Measurements from ENCODE around the gene PRG3.

The PRG3 gene

DNA sequence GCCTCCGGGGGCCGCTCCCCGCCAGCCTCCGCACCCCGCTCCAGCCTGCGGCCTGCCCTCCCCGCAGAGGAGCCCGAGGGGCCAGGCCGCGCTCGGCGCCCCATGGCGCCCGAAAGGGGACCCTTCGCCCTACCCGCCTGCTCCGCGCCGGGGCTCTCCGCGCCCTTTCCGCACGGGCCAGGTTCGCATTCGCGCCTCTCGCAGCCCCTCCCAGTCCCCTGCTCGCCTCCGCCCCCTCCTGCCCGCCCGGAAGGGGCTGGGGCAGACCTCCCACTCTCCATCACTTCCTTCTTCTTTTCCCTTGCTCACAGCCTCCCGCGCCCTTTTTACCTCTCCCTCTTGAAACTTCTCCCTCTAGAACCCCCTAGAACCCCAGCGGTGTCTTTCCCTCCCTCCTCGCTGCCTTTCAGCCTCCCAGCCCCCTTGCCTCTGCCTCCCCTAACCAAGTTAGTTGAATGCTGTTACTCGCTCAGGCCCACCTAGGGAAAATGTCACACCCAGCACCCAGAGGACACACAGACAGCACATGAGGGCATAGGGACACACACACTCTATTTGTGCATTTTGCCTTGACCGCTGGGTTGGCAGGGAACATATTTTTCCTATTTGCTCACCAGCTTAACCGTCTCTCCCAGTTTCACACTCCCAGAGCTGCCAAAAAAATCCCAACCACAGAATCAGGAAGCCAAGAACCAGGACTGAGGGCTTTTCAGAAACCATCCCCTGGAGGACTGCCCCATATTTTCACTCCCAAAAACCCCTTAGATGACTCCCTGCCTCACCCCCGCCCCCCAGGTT is 46.2 kb upstream of the PRG3 start, which contains the start of gene SLC43A3:
TSS of gene SLC43A3 (minus strand) at position 193 of the 798 bp plus-strand sequence. CDS start 949 bp downstream, outside the sequence.
- no peak within 1 kb of the TSS for H3K4ac ChIP-seq (ENCODE audit: low read length)
- no peak within 1 kb of the TSS for H3K23ac ChIP-seq (ENCODE audit: low read depth, low read length, poor library complexity)
- H3K9me3 ChIP-seq (replicated peaks in 1 of 2; ENCODE audit: control insufficient read depth in 2 of 2, insufficient read depth in 1 of 2, low read depth in 1 of 2, low read length in 2 of 2) = no peaks in the 10 kb centered on the region
- H3K79me1 ChIP-seq (ENCODE audit: low read depth, low read length) = no peaks in the 10 kb centered on the region
- peak within 1 kb of the TSS; percentile 17 for H3K14ac ChIP-seq (ENCODE audit: low read length)
- H3K4me1 ChIP-seq (ENCODE audit: control insufficient read depth in 2 of 2, insufficient read depth in 1 of 2, low read depth in 1 of 2, low read length in 2 of 2) = peaks cover 9 to 11% of the 10 kb centered on the region in 2 donors
- no peak within 1 kb of the TSS for H2BK120ac ChIP-seq (ENCODE audit: low read depth, low read length)
- H3K27me3 ChIP-seq (ENCODE audit: control insufficient read depth in 3 of 3, insufficient read depth in 3 of 3, low read depth in 1 of 3, low read length in 3 of 3) = peaks cover 0 to 4% (median 0%) of the 10 kb centered on the region in 3 experiments
- peak within 1 kb of the TSS; percentile 98 for H2AFZ ChIP-seq (ENCODE audit: low read length)
- H2BK12ac ChIP-seq (ENCODE audit: low read length) = no peak within 1 kb of the TSS
- no peak within 1 kb of the TSS for H3K27ac ChIP-seq (replicated peaks; ENCODE audit: low read length)
- DNase-seq (ENCODE audit: low spot score) = peak; percentile 17
- H3K4me3 ChIP-seq (ENCODE audit: low read length in 2 of 2) = peak within 1 kb of the TSS; percentile 55 to 78
- peak within 1 kb of the TSS; percentile 85 for H3K4me2 ChIP-seq (ENCODE audit: insufficient read depth, low read length, poor library complexity, severe bottlenecking)
- H3K36me3 ChIP-seq (replicated peaks in 1 of 2; ENCODE audit: control insufficient read depth in 2 of 2, insufficient read depth in 2 of 2, low read length in 2 of 2) = peaks cover 2 to 27% of the 10 kb centered on the region in 2 donors
- peak within 1 kb of the TSS; percentile 47 for H3K9ac ChIP-seq (ENCODE audit: low read depth, low read length, poor library complexity)
- H2AK5ac ChIP-seq (ENCODE audit: low read depth, low read length) = peak within 1 kb of the TSS; percentile 64
- H2BK15ac ChIP-seq (ENCODE audit: low read length) = no peak within 1 kb of the TSS
- H4K91ac ChIP-seq (ENCODE audit: low read depth, low read length, poor library complexity) = no peak within 1 kb of the TSS
- peak within 1 kb of the TSS; percentile 93 for H3K18ac ChIP-seq (ENCODE audit: low read length)
- H4K8ac ChIP-seq (ENCODE audit: low read depth, low read length) = peak within 1 kb of the TSS; percentile 88
- WGBS, 2 donors (ENCODE audit: extremely low coverage in 2 of 2, insufficient read length in 2 of 2, insufficient replicate concordance in 1 of 2) = no CpG with 5 or more reads among the region's 39 CpGs
- no peak within 1 kb of the TSS for H2BK5ac ChIP-seq (ENCODE audit: low read length)

DNA sequence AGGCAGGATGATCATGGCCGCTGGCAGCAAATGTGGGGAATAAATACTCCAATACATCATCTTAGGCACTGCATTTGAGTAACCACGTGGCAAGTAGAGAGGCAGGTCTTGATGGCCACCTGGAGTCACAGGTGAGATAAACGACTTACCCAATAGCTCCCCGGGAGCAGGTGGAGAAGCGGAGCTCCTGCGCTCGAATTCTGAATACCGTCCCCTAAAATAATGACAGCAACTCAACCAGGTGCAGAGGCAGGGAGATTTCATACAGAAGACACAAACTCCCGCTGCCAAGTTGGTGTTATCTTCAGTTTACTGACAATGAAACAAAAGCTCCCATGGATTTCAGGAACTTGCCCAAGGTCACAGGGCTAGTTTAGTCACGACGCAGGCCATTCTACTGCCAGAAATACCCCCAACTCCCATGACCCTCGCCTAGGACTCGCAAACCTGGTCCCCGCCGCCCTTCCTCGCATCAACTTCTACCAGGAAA is 45.5 kb upstream of the PRG3 start:
- Histone ChIP-seq H3K79me1 (ENCODE audit: low read depth, low read length) (no peaks in the 10 kb centered on the region), H2BK5ac (ENCODE audit: low read length) (no peak overlapping the region), H3K27me3 (ENCODE audit: control insufficient read depth in 3 of 3, insufficient read depth in 3 of 3, low read depth in 1 of 3, low read length in 3 of 3) (peaks cover 0 to 4% (median 0%) of the 10 kb centered on the region in 3 experiments), H2AK5ac (ENCODE audit: low read depth, low read length) (no peak overlapping the region), H3K23ac (ENCODE audit: low read depth, low read length, poor library complexity) (no peak overlapping the region), H3K14ac (ENCODE audit: low read length) (peak overlapping the region; percentile 17), H3K9me3 (replicated peaks in 1 of 2; ENCODE audit: control insufficient read depth in 2 of 2, insufficient read depth in 1 of 2, low read depth in 1 of 2, low read length in 2 of 2) (no peaks in the 10 kb centered on the region), H3K9ac (ENCODE audit: low read depth, low read length, poor library complexity) (peak overlapping the region; percentile 47), H3K4me3 (ENCODE audit: low read length in 2 of 2) (peak overlapping the region; percentile 55 to 78), H2BK15ac (ENCODE audit: low read length) (no peak overlapping the region), H3K27ac (replicated peaks; ENCODE audit: low read length) (no peak overlapping the region), H3K4me1 (ENCODE audit: control insufficient read depth in 2 of 2, insufficient read depth in 1 of 2, low read depth in 1 of 2, low read length in 2 of 2) (peaks cover 9 to 10% of the 10 kb centered on the region in 2 donors), H2BK12ac (ENCODE audit: low read length) (no peak overlapping the region), H3K36me3 (replicated peaks in 1 of 2; ENCODE audit: control insufficient read depth in 2 of 2, insufficient read depth in 2 of 2, low read length in 2 of 2) (peaks cover 2 to 27% of the 10 kb centered on the region in 2 donors), H2AFZ (ENCODE audit: low read length) (peak overlapping the region; percentile 98), H2BK120ac (ENCODE audit: low read depth, low read length) (no peak overlapping the region), H4K8ac (ENCODE audit: low read depth, low read length) (no peak overlapping the region), H4K91ac (ENCODE audit: low read depth, low read length, poor library complexity) (no peak overlapping the region), H3K4me2 (ENCODE audit: insufficient read depth, low read length, poor library complexity, severe bottlenecking) (peak overlapping the region; percentile 85), H3K4ac (ENCODE audit: low read length) (no peak overlapping the region), H3K18ac (ENCODE audit: low read length) (peak overlapping the region; percentile 93)
- WGBS, 2 donors (ENCODE audit: extremely low coverage in 2 of 2, insufficient read length in 2 of 2, insufficient replicate concordance in 1 of 2) = no CpG with 5 or more reads among the region's 16 CpGs
- DNase-seq (ENCODE audit: low spot score) = no peak

DNA sequence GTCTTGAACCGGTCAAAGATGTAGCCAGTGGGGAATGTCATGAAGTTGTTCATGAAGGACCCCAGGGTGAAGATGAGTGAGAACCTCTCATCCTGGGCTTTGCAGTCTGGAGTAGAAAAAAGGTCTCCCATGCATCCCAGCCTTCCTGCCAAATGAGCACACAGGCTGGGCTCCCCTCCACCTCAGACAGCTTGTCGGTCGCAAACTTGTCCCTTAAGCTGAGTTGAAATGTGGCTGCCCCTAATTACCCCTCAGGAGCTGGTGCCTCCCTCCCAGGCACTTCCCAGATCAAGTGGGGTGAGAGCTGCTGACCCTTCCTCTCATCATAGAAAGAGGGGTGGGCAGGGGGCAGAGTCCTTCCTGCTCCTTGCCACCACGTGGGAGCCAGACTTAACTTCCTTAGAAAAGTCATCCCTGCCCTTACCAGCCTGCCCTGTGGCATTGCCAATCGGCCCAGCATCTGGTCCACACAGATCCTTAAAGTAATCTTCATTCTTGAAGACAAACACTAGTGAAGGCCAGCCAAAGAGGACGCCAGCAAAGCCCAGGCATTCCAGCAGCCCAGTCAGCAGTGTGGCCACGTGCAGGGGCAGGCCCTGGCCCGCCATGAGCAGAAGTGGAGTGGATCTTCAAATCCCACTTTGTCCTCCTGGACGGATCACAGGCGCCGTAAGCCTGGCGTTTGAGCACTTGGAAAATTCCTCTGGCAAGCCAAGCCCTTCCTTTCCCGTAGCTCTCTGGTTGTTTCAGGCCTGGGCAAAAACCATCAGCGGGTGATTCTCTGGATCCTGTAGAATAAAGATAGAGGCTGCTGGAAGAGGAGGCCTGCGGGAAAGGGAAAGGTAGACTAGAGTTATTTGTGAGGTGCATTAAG is 44.9 kb upstream of the PRG3 start:
- H2BK120ac ChIP-seq (ENCODE audit: low read depth, low read length) = no peak overlapping the region
- no peak overlapping the region for H3K14ac ChIP-seq (ENCODE audit: low read length)
- H3K23ac ChIP-seq (ENCODE audit: low read depth, low read length, poor library complexity) = no peak overlapping the region
- H2BK15ac ChIP-seq (ENCODE audit: low read length) = no peak overlapping the region
- WGBS, 2 donors (ENCODE audit: extremely low coverage in 2 of 2, insufficient read length in 2 of 2, insufficient replicate concordance in 1 of 2) = no CpG with 5 or more reads among the region's 15 CpGs
- DNase-seq (ENCODE audit: low spot score) = no peak
- peak overlapping the region; percentile 14 for H3K9ac ChIP-seq (ENCODE audit: low read depth, low read length, poor library complexity)
- no peak overlapping the region for H4K91ac ChIP-seq (ENCODE audit: low read depth, low read length, poor library complexity)
- H3K27me3 ChIP-seq (ENCODE audit: control insufficient read depth in 3 of 3, insufficient read depth in 3 of 3, low read depth in 1 of 3, low read length in 3 of 3) = peaks cover 0 to 4% (median 0%) of the 10 kb centered on the region in 3 experiments
- H3K27ac ChIP-seq (replicated peaks; ENCODE audit: low read length) = no peak overlapping the region
- H3K36me3 ChIP-seq (replicated peaks in 1 of 2; ENCODE audit: control insufficient read depth in 2 of 2, insufficient read depth in 2 of 2, low read length in 2 of 2) = peaks cover 2 to 31% of the 10 kb centered on the region in 2 donors
- H3K4me1 ChIP-seq (ENCODE audit: control insufficient read depth in 2 of 2, insufficient read depth in 1 of 2, low read depth in 1 of 2, low read length in 2 of 2) = peaks cover 9 to 10% of the 10 kb centered on the region in 2 donors
- no peak overlapping the region for H2BK12ac ChIP-seq (ENCODE audit: low read length)
- H3K4me3 ChIP-seq (ENCODE audit: low read length in 2 of 2) = peak overlapping the region in 1 of 2 donors; percentile 55
- H3K9me3 ChIP-seq (replicated peaks in 1 of 2; ENCODE audit: control insufficient read depth in 2 of 2, insufficient read depth in 1 of 2, low read depth in 1 of 2, low read length in 2 of 2) = no peaks in the 10 kb centered on the region
- no peaks in the 10 kb centered on the region for H3K79me1 ChIP-seq (ENCODE audit: low read depth, low read length)
- H2AK5ac ChIP-seq (ENCODE audit: low read depth, low read length) = peak overlapping the region; percentile 26
- no peak overlapping the region for H2BK5ac ChIP-seq (ENCODE audit: low read length)
- no peak overlapping the region for H3K4me2 ChIP-seq (ENCODE audit: insufficient read depth, low read length, poor library complexity, severe bottlenecking)
- H2AFZ ChIP-seq (ENCODE audit: low read length) = no peak overlapping the region
- no peak overlapping the region for H4K8ac ChIP-seq (ENCODE audit: low read depth, low read length)
- H3K18ac ChIP-seq (ENCODE audit: low read length) = no peak overlapping the region
- no peak overlapping the region for H3K4ac ChIP-seq (ENCODE audit: low read length)
